CD4-positive, alpha-beta memory T cell (primary cell): ENCODE data around the gene ZNF627. TPM values are rescaled to one million over a fixed set of nuclear protein-coding genes. Genes with fewer than 3 reads are reported as not detected.

Experiments used
- CTCF ChIA-PET: fragments of 350-600 bp; sonication (Branson Sonifier 250); formaldehyde crosslinking; loops from one replicate; lab custom pipeline; 2021; ENCODE audit warnings: inconsistent platforms; ENCODE audit not compliant: partially characterized antibody; lab: Charles Lee
- POLR2A ChIA-PET: fragments of 350-600 bp; sonication (Branson Sonifier 250); formaldehyde crosslinking; loops from one replicate; lab custom pipeline; 2021; ENCODE audit not compliant: partially characterized antibody; lab: Charles Lee
- DNase-seq, 5 donors: peaks; one replicate each; pipeline versions ENCODE4 v3.0.0 to v3.0.0-alpha.2; 2020 to 2022; ENCODE audit warnings: mixed read lengths in 1 of 5
- H3K27ac ChIP-seq: one replicate; pipeline ENCODE4 v1.7.0; 2013; ENCODE audit warnings: low read depth, low read length
- H3K27me3 ChIP-seq: 2 replicates; pipeline ENCODE4 v1.7.0; 2013; ENCODE audit warnings: mild to moderate bottlenecking, low read length, moderate library complexity; ENCODE audit not compliant: insufficient read depth
- H3K36me3 ChIP-seq: 2 replicates; pipeline ENCODE4 v1.7.0; 2013; ENCODE audit warnings: mild to moderate bottlenecking, low read length, moderate library complexity; ENCODE audit not compliant: insufficient read depth
- H3K4me1 ChIP-seq: 2 replicates; pipeline ENCODE4 v1.7.0; 2013; ENCODE audit warnings: mild to moderate bottlenecking, low read length, moderate library complexity; ENCODE audit not compliant: insufficient read depth
- H3K4me3 ChIP-seq, 2 donors: one replicate each; pipeline ENCODE4 v1.7.0; 2013; ENCODE audit warnings: low read length in 2 of 2, mild to moderate bottlenecking in 1 of 2
- H3K9me3 ChIP-seq, 2 donors: one replicate each; pipeline ENCODE4 v1.7.0; 2013; ENCODE audit warnings: low read length in 2 of 2, control low read depth in 1 of 2; ENCODE audit not compliant: control insufficient read depth in 1 of 2
- H3K27ac Mint-ChIP-seq, 7 donors: one replicate each; pipeline ENCODE4 v1.8.0; 2020 to 2021; ENCODE audit warnings: mixed read lengths in 7 of 7, mild to moderate bottlenecking in 6 of 7, inconsistent platforms in 3 of 7, moderate library complexity in 3 of 7
- H3K27me3 Mint-ChIP-seq, 2 donors: one replicate each; pipeline ENCODE4 v1.8.0; 2020 to 2021; ENCODE audit warnings: mixed read lengths in 2 of 2
- H3K36me3 Mint-ChIP-seq, 2 donors: one replicate each; pipeline ENCODE4 v1.8.0; 2020 to 2021; ENCODE audit warnings: mixed read lengths in 2 of 2, inconsistent platforms in 1 of 2, mild to moderate bottlenecking in 1 of 2
- H3K4me1 Mint-ChIP-seq, 4 donors: one replicate each; pipeline ENCODE4 v1.8.0; 2020 to 2021; ENCODE audit warnings: mixed read lengths in 4 of 4, mild to moderate bottlenecking in 1 of 4
- H3K4me3 Mint-ChIP-seq, 8 donors: one replicate each; pipeline ENCODE4 v1.8.0; 2020 to 2021; ENCODE audit warnings: mixed read lengths in 8 of 8, mild to moderate bottlenecking in 7 of 8, moderate library complexity in 6 of 8, inconsistent platforms in 3 of 8
- H3K9me3 Mint-ChIP-seq, 8 donors: one replicate each; pipeline ENCODE4 v1.8.0; 2020 to 2021; ENCODE audit warnings: mixed read lengths in 8 of 8, mild to moderate bottlenecking in 5 of 8, inconsistent platforms in 3 of 8, moderate library complexity in 1 of 8
- intact Hi-C: fragments of 100-400 bp; cut with micrococcal nuclease; formaldehyde crosslinking; loops from one replicate; pipeline ENCODE4 v1.15.1; 2023
- polyA plus RNA-seq, 2 donors: library from polyadenylated mRNA; unstranded; fragments of 300-500 nt; fragmentation: Illumina TruSeq; gene quantifications; one replicate each; pipeline ENCODE4 v1.2.3, GENCODE V29; 2021
- total RNA-seq, 2 experiments: library from RNA; stranded (reverse); gene quantifications; one replicate each; pipeline ENCODE4 v1.2.3, GENCODE V29; 2021

ZNF627 gene
- total and polyA plus RNA-seq, 4 experiments from 2014 or later = 6.8 to 12.6 (median 10.9) TPM

- Mint-ChIP-seq H3K9me3 (no peaks in the 10 kb centered on the region), H3K4me1 (peaks cover 19 to 46% (median 31%) of the 10 kb centered on the region in 4 donors), H3K4me3 (peak overlapping the region in 1 of 8 donors; percentile 31), H3K27me3 (no peaks in the 10 kb centered on the region), H3K27ac (peak overlapping the region in 5 of 7 donors; percentile 19 to 87 (median 78)), H3K36me3 (peaks cover 16 to 35% of the 10 kb centered on the region in 2 donors)
- no peak for DNase-seq
- Histone ChIP-seq H3K9me3 (no peaks in the 10 kb centered on the region), H3K4me1 (peaks cover 20% of the 10 kb centered on the region), H3K27ac (no peak overlapping the region), H3K4me3 (no peak overlapping the region), H3K27me3 (no peaks in the 10 kb centered on the region), H3K36me3 (peaks cover 11% of the 10 kb centered on the region)
- CTCF ChIA-PET = no interaction called here
- intact Hi-C loops = no loop called here
- POLR2A ChIA-PET = no interaction called here
These were observed 43.1 kb upstream of the ZNF627 start for GRCh38 chr19:11554160-11554559.

DNA sequence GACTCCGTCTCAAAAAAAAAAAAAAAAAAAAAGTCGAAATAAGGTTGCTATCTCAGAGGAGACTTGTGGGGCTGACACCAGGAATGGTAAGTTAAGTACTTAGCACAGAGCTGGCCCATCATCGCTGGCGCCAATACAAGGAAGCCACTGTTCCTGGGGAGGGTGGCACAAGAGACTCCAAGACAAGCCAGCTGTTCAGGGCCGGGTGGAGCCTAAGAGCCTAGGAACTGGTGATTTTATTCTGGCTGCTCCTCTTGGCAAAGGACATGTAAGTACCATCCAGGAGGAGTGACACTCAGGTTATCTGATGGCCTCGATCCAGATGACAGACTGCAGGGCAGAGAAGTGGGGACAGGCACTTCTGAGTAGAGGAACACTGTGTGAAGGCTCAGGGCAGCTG, 42.0 kb upstream of the ZNF627 start:
- POLR2A ChIA-PET = interaction anchor here (0.6 kb wide), 1 partner anchor 1058 kb away, joined by 4 read pairs; no protein-coding TSS in a partner anchor
- peaks cover 23 to 53% (median 36%) of the 10 kb centered on the region in 4 donors for H3K4me1 Mint-ChIP-seq
- no peaks in the 10 kb centered on the region for H3K9me3 Mint-ChIP-seq
- H3K27ac Mint-ChIP-seq = peak overlapping the region in 4 of 7 donors; percentile 57 to 87 (median 69)
- Histone ChIP-seq H3K27me3 (no peaks in the 10 kb centered on the region), H3K36me3 (peaks cover 11% of the 10 kb centered on the region), H3K9me3 (no peaks in the 10 kb centered on the region), H3K4me1 (peaks cover 25% of the 10 kb centered on the region), H3K4me3 (no peak overlapping the region), H3K27ac (no peak overlapping the region)
- CTCF ChIA-PET = no interaction called here
- DNase-seq = no peak
- intact Hi-C loops = no loop called here
- peak overlapping the region in 4 of 8 donors; percentile 13 to 55 (median 44) for H3K4me3 Mint-ChIP-seq
- H3K36me3 Mint-ChIP-seq = peaks cover 16 to 36% of the 10 kb centered on the region in 2 donors
- no peaks in the 10 kb centered on the region for H3K27me3 Mint-ChIP-seq

DNA sequence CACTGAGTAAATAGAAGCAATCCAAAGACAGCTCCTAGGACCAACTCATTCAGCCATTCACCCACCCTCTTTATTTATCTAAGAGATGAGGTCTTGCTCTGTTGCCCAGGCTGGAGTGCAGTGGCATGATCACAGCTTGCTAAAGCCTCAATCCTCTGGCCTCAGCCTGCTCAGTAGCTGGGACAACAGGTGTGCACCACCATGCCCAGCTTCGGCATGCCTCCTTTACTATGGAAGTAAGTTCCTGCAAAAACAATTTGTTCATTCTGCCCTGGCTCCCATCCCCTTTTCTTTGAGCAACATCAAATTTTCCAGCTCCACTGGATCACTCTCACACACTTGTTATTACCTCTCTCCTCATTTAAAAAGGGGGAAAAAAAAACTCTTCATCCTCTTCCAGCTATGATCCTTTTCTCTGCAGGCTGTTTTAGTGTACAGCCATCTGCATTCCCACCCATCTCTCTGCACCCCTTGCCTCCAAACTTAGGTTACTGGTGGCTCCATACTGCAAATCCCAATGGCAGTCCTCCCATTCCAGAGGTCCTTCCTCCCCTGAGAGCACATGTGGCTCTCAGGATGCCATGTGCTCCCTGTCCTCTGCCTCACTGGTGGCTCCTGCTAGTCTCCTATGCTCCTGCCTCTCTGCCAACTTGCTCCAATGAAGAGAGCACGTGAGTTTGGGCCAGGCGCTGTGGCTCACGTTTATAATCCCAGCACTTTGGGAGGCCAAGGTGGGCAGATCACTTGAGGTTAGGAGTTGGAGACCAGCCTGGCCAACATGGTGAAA, 40.5 kb upstream of the ZNF627 start:
- Mint-ChIP-seq H3K4me1 (peaks cover 28 to 60% (median 43%) of the 10 kb centered on the region in 4 donors), H3K36me3 (peaks cover 16 to 36% of the 10 kb centered on the region in 2 donors), H3K27ac (peak overlapping the region in 5 of 7 donors; percentile 37 to 78 (median 48)), H3K4me3 (peak overlapping the region; percentile 9 to 99 (median 54)), H3K27me3 (no peaks in the 10 kb centered on the region), H3K9me3 (no peaks in the 10 kb centered on the region)
- H3K36me3 ChIP-seq = peaks cover 11% of the 10 kb centered on the region
- H3K4me1 ChIP-seq = peaks cover 31% of the 10 kb centered on the region
- ChIA-PET CTCF (interaction anchor here (0.6 to 2.0 kb wide), 4 partner anchors 9 to 74 kb away, joined by 3 to 7 read pairs (median 4); no protein-coding TSS in a partner anchor), POLR2A (interaction anchor here (0.6 to 1.6 kb wide), 2 partner anchors 22 to 141 kb away, joined by 3 to 5 read pairs; no protein-coding TSS in a partner anchor)
- H3K27ac ChIP-seq = no peak overlapping the region
- H3K27me3 ChIP-seq = no peaks in the 10 kb centered on the region
- intact Hi-C loops = no loop called here
- no peak for DNase-seq
- no peaks in the 10 kb centered on the region for H3K9me3 ChIP-seq
- no peak overlapping the region for H3K4me3 ChIP-seq

DNA sequence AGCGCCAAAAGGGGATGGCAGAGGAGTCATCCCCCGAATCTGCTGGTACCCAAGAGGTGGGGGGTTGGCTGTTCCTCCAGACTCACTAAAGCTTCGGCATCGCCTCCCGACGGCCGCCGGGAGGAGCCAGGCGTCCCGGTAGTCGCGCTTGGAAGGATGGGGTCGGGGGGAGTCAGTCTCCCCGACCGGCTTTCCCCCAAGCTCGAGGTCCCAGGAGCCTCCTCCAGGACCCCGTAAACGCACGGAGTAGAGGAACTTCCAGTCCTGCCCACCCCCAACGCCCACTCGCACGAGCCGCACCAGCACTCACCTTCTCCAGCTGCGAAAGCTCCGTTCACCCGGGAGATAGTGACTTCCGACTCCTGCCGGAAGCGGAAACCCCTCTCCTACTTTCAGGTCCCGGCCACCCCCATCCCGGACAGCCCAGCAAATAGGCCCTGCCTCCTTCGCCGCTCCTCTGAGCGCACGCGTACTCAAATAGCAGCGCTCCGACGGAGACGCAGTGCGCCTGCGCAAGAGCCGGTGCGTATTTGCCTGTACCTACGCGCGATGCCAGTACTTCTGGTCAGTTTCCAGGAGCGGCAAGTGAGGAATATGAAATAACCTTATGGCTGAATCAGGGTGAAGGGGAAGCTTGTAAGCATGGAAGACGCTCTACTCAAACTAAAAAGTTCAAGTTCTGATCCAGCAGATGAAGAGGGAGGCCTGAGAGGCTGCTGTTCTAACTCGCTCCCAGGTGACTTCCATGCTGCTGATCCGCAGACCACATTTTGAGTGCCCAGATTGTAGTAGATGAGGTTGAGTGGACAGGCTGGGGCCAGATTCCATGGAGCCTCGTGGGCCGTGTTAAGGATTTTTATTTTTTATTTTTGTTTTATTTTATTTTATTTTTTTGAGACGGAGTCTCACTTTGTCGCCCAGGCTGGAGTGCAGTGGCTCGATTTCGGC, 38.1 kb upstream of the ZNF627 start, which contains the start of gene ELOF1:
Gene ELOF1 (minus strand): TSS at position 350 of the 948 bp plus-strand sequence. CDS start 4,883 bp downstream, outside the sequence.
- H3K27me3 ChIP-seq = no peaks in the 10 kb centered on the region
- no peaks in the 10 kb centered on the region for H3K36me3 ChIP-seq
- ChIA-PET POLR2A (interaction anchor here (0.6 to 3.1 kb wide), 17 partner anchors 10 to 1302 kb away, joined by 3 to 23 read pairs (median 4); partner anchors contain the start of genes CCDC159, ECSIT, SWSAP1 and TMEM205), CTCF (interaction anchor here (0.6 to 3.4 kb wide), 14 partner anchors 9 to 490 kb away, joined by 3 to 29 read pairs (median 4); partner anchors contain the start of genes ACP5 and ECSIT)
- peak within 1 kb of the TSS; percentile 95 to 99 (median 98) for H3K4me3 Mint-ChIP-seq
- peaks cover 31% of the 10 kb centered on the region for H3K4me1 ChIP-seq
- peaks cover 8 to 21% of the 10 kb centered on the region in 2 donors for H3K36me3 Mint-ChIP-seq
- intact Hi-C loops = loop anchor here (1.0 to 2.0 kb wide), 4 partner anchors 30 to 124 kb away; partner anchors contain the start of genes ECSIT, ODAD3, PRKCSH and ZNF627
- peak within 1 kb of the TSS; percentile 72 for H3K27ac ChIP-seq
- peak; percentile 95 to 98 (median 96) for DNase-seq
- H3K27ac Mint-ChIP-seq = peak within 1 kb of the TSS; percentile 73 to 99 (median 98)
- no peaks in the 10 kb centered on the region for H3K9me3 ChIP-seq
- no peaks in the 10 kb centered on the region for H3K27me3 Mint-ChIP-seq
- H3K4me3 ChIP-seq = peak within 1 kb of the TSS; percentile 59 to 91
- no peaks in the 10 kb centered on the region for H3K9me3 Mint-ChIP-seq
- H3K4me1 Mint-ChIP-seq = peaks cover 28 to 54% (median 43%) of the 10 kb centered on the region in 4 donors

DNA sequence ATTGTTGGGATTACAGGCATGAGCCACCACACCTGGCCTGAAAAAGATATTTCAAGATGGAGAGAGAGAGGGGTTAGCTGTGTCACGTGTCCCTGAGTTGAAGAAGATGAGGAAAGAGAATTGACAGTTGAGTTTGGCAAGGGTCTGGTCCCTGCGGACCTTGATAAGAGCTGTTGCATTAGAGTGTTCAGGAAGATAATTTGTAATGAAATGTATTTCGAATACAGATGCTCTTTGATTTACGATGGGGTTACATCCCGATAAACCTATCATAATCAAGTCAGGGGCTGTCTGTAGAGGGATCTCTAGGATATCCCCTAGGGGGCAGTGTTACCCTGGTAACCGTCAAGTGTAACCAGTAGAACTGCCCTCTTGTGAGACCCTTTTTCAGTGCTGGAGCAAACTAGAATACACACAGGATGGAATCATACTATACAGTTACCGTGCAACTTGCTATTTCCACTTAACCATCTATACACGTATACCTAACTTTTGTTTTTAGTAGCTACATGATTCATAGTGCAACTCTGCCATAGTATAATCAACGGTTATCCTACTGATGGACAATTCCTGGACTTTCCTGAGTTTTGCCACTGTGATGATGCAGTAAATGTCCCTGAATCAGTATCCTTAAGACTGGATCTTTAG, 36.8 kb upstream of the ZNF627 start:
- Histone ChIP-seq H3K27ac (no peak overlapping the region), H3K4me1 (peaks cover 31% of the 10 kb centered on the region), H3K9me3 (no peaks in the 10 kb centered on the region), H3K27me3 (no peaks in the 10 kb centered on the region), H3K4me3 (no peak overlapping the region), H3K36me3 (no peaks in the 10 kb centered on the region)
- peaks cover 4 to 16% of the 10 kb centered on the region in 2 donors for H3K36me3 Mint-ChIP-seq
- H3K9me3 Mint-ChIP-seq = no peaks in the 10 kb centered on the region
- peaks cover 25 to 48% (median 38%) of the 10 kb centered on the region in 4 donors for H3K4me1 Mint-ChIP-seq
- H3K27me3 Mint-ChIP-seq = no peaks in the 10 kb centered on the region
- CTCF ChIA-PET = interaction anchor here (0.6 to 3.4 kb wide), 16 partner anchors 9 to 341 kb away, joined by 3 to 29 read pairs (median 4); partner anchors contain the start of genes ACP5 and ECSIT
- POLR2A ChIA-PET = interaction anchor here (1.0 to 3.1 kb wide), 5 partner anchors 15 to 36 kb away, joined by 3 to 23 read pairs (median 11); partner anchors contain the start of genes ECSIT and ZNF627
- H3K4me3 Mint-ChIP-seq = peak overlapping the region; percentile 76 to 89 (median 84)
- DNase-seq = peak; percentile 62 to 69 (median 66)
- H3K27ac Mint-ChIP-seq = peak overlapping the region; percentile 61 to 92 (median 89)
- intact Hi-C loops = loop anchor here (1.0 kb wide), 1 partner anchor 27 kb away; no protein-coding TSS in a partner anchor

DNA sequence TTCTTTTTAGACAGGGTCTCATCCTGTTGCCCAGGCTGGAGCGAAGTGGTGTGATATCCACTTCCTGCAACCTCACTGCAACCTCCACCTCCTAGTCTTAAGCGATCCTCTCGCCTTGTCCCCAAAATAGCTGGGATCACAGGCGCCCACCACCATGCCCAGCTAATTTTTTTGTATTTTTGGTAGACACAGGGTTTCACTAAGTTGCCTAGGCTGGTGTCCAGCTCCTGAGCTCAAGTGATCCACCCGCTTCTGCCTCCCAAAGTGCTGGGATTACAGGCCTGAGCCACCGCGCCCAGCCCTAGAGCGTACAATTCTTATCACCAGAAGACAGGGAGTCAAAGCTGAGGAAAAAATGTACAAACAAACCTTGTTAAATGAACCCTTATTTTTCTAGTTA, 33.8 kb upstream of the ZNF627 start:
- DNase-seq = no peak
- no peak overlapping the region for H3K27ac ChIP-seq
- no peaks in the 10 kb centered on the region for H3K36me3 ChIP-seq
- intact Hi-C loops = no loop called here
- H3K27ac Mint-ChIP-seq = peak overlapping the region in 1 of 7 donors; percentile 78
- peaks cover 12% of the 10 kb centered on the region for H3K4me1 ChIP-seq
- peaks cover 0 to 3% of the 10 kb centered on the region in 2 donors for H3K36me3 Mint-ChIP-seq
- no peaks in the 10 kb centered on the region for H3K27me3 ChIP-seq
- H3K4me3 ChIP-seq = no peak overlapping the region
- no peak overlapping the region for H3K4me3 Mint-ChIP-seq
- H3K9me3 Mint-ChIP-seq = no peaks in the 10 kb centered on the region
- H3K4me1 Mint-ChIP-seq = peaks cover 12 to 21% (median 18%) of the 10 kb centered on the region in 4 donors
- ChIA-PET POLR2A (interaction anchor here (0.8 kb wide), 1 partner anchor 22 kb away, joined by 3 read pairs; no protein-coding TSS in a partner anchor), CTCF (interaction anchor here (1.1 kb wide), 1 partner anchor 101 kb away, joined by 3 read pairs; no protein-coding TSS in a partner anchor)
- no peaks in the 10 kb centered on the region for H3K9me3 ChIP-seq
- no peaks in the 10 kb centered on the region for H3K27me3 Mint-ChIP-seq
